Left ventricle myocardium inferior (tissue), 1 donor: ENCODE data around the gene MAPK1. TPM values are rescaled to one million over a fixed set of nuclear protein-coding genes. Genes with fewer than 3 reads are reported as not detected.
"Not testable (repeated sequence)": the region's sequence is repeated elsewhere in the genome, so short reads cannot be mapped to it uniquely, and the experiment has no call there.

Source experiments
- DNase-seq: peaks from one replicate; pipeline ENCODE4 v3.0.0-alpha.2; 2020
- H3K27ac ChIP-seq: fragments of 200-600 bp; replicated peaks from 2 replicates; pipeline ENCODE4 v1.8.0; 2021
- H3K27me3 ChIP-seq: fragments of 200-600 bp; 2 replicates; pipeline ENCODE4 v1.8.0; 2021; ENCODE audit warnings: low read depth
- H3K36me3 ChIP-seq: fragments of 200-600 bp; 2 replicates; pipeline ENCODE4 v1.8.0; 2021
- H3K4me1 ChIP-seq: fragments of 200-600 bp; 2 replicates; pipeline ENCODE4 v1.8.0; 2021
- H3K4me3 ChIP-seq: fragments of 200-600 bp; 2 replicates; pipeline ENCODE4 v1.8.0; 2021; ENCODE audit warnings: mild to moderate bottlenecking, moderate library complexity
- H3K9me3 ChIP-seq: fragments of 200-600 bp; replicated peaks from 2 replicates; pipeline ENCODE4 v1.8.0; 2021
- intact Hi-C: fragments of 100-400 bp; cut with micrococcal nuclease; formaldehyde crosslinking; loops from one replicate; pipeline ENCODE4 v1.11.0; 2022
- total RNA-seq: library from RNA; stranded (reverse); fragmentation: NEBNext Ultra II Directional; extraction: Animal tissue kit (Norgen Biotek cat#: 25700); gene quantifications from one replicate; pipeline ENCODE4 v1.2.1, GENCODE V29; 2021
- TF ChIP-seq, protein P1 (sequence below): fragments of 200-600 bp; IDR thresholded peaks from 2 replicates; pipeline ENCODE4 v1.8.0; 2021; ENCODE audit warnings: antibody characterized with exemption, mild to moderate bottlenecking, borderline replicate concordance
- donor health status: DM: no; HTN: yes; CAD: no; lungs with severe emphysema.

The MAPK1 gene
- total RNA-seq, 1 donor from 2014 or later: 91.7 TPM

DNA sequence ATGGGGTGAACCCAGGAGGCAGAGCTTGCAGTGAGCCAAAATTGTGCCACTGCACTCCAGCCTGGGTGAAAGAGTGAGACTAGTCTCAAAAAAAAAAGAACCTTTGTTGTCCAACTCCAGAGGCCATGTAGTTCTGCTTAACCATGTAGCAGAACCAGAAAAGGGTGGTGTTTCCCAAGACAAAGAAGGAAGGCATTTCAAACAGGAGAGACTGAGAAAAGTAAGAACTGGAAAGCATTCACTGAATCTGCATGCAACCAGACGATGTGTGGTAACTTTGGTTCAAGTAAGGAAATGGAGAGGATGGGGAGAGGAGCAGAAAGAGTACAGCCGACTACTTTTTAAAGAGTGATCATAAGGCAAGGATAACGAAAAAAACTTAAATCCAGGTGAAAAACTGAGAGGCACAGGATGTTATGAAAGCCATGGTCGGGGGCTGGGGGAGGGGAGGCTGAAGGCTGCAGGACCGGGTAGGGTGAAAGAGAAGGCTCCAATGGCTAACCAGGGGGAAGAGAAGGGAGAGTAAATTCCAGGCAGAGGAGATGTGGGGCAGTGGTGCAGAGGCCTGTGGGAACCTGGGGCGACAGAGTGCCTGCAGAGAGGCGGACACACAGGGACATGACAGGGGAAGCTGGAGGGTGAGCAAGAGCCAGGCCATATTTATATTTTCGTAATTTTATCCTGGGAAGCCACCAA, 48.8 kb downstream of the MAPK1 start:
- H3K4me1 ChIP-seq: peaks cover 74% of the 10 kb centered on the region
- DNase-seq: no peak
- no peaks in the 10 kb centered on the region for H3K36me3 ChIP-seq
- intact Hi-C loops: no loop called here
- no peaks in the 10 kb centered on the region for H3K9me3 ChIP-seq
- H3K27ac ChIP-seq: peak overlapping the region; percentile 25
- no peak overlapping the region for H3K4me3 ChIP-seq
- TF ChIP-seq, protein P1, sequence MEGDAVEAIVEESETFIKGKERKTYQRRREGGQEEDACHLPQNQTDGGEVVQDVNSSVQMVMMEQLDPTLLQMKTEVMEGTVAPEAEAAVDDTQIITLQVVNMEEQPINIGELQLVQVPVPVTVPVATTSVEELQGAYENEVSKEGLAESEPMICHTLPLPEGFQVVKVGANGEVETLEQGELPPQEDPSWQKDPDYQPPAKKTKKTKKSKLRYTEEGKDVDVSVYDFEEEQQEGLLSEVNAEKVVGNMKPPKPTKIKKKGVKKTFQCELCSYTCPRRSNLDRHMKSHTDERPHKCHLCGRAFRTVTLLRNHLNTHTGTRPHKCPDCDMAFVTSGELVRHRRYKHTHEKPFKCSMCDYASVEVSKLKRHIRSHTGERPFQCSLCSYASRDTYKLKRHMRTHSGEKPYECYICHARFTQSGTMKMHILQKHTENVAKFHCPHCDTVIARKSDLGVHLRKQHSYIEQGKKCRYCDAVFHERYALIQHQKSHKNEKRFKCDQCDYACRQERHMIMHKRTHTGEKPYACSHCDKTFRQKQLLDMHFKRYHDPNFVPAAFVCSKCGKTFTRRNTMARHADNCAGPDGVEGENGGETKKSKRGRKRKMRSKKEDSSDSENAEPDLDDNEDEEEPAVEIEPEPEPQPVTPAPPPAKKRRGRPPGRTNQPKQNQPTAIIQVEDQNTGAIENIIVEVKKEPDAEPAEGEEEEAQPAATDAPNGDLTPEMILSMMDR: no peak
- H3K27me3 ChIP-seq: no peaks in the 10 kb centered on the region

DNA sequence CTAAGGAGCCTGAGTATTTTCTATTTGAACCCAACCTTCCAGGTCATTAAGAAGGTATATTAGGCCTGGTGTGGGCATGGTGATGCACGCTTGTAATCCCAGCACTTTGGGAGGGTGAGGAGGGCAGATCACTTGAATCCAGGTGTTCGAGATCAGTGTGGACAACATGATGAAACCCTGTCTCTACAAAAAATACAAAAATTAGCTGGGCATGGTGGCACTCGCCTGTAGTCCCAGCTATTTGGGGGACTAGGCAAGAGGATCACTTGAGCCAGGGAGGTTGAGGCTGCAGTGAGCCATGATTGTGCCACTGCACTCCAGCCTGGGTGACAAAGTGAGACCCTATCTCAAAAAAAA, 50.0 kb downstream of the MAPK1 start:
- H3K9me3 ChIP-seq, DNase-seq, H3K27me3 ChIP-seq, H3K36me3 ChIP-seq, intact Hi-C loops: not testable (repeated sequence)
- peak overlapping the region; percentile 14 for H3K4me3 ChIP-seq
- peaks cover 71% of the 10 kb centered on the region for H3K4me1 ChIP-seq
- H3K27ac ChIP-seq: peak overlapping the region; percentile 75

DNA sequence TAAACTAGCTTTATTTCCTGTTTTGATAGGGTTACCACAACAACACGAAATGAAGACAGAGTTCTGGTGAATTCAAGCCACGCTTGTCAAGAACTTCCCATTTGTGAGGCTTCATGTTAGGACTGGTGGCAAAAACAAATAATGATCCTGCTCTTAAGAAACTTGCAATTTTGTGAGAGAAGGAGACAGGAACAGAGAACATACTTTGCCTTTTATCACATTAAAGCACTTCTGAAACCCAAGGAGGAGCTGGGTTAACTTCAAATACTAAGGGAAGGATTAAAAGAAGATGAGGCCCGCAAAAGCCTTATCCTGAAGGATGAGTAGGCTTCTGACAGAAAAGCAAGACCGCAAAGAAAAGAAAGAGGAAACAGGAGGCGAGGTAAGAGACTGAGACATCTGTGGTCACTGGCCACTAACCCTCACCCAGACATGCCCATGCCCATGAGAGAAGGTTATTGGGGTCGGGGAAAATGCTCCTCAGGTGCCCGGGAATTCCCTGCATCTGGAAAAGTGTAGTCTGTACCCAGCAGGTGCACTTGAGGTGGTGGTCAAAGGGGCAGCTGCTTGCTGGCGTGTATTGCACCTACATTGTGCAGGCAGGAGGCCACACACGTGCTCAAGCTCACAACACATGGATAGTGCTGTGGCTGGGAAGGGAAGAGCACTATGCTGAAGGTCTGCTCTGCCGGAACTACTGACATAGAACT, 50.5 kb downstream of the MAPK1 start:
- H3K4me1 ChIP-seq: peaks cover 66% of the 10 kb centered on the region
- intact Hi-C loops: no loop called here

DNA sequence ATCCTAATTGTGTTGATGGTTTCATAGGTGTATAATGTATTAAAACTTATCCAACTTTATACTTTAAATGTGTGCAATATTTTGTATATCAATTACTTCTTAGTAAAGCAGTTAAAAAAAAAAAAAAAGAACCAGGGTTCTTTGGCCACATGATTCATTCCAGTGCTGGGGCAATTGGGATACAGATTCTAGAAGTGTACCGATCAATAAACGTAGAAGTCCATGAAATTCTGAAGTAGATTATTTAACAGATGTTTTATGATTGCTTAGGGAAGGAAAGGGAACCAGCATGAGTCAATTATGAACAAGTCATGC, 51.0 kb downstream of the MAPK1 start:
- H3K27ac ChIP-seq: peak overlapping the region; percentile 75
- no peaks in the 10 kb centered on the region for H3K27me3 ChIP-seq
- no peaks in the 10 kb centered on the region for H3K36me3 ChIP-seq
- TF ChIP-seq, protein P1: no peak
- peaks cover 61% of the 10 kb centered on the region for H3K4me1 ChIP-seq
- DNase-seq: no peak
- intact Hi-C loops: no loop called here
- H3K4me3 ChIP-seq: no peak overlapping the region
- H3K9me3 ChIP-seq: no peaks in the 10 kb centered on the region

More for the DNA sequence above, 50.5 kb downstream of the MAPK1 start:
- DNase-seq: no peak
- peak overlapping the region; percentile 75 for H3K27ac ChIP-seq
- H3K27me3 ChIP-seq: no peaks in the 10 kb centered on the region
- peak overlapping the region; percentile 14 for H3K4me3 ChIP-seq
- no peaks in the 10 kb centered on the region for H3K9me3 ChIP-seq
- H3K36me3 ChIP-seq: no peaks in the 10 kb centered on the region
- TF ChIP-seq, protein P1: no peak

DNA sequence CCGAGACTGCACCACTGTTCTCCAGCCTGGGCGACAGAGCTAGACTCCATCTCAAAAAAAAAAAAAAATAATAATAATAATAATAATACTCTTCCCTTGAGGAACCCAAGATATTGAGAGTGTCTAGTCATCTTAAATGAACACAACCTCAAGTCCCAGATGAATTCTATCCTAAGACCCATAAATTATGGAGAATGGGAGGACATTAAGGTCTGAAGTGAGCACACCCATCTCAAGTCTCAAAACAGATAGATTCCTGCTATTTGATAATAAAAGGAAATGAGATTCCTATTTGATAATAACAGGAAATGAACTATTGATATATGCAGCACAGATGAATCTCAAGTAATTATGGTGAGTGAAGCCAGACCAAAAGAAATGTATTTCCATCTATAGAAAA, 51.5 kb downstream of the MAPK1 start:
- intact Hi-C loops: no loop called here
- no peak for DNase-seq
- Histone ChIP-seq H3K4me1 (peaks cover 60% of the 10 kb centered on the region), H3K4me3 (no peak overlapping the region), H3K36me3 (no peaks in the 10 kb centered on the region), H3K27ac (peak overlapping the region; percentile 75), H3K27me3 (no peaks in the 10 kb centered on the region), H3K9me3 (no peaks in the 10 kb centered on the region)
- TF ChIP-seq, protein P1: no peak

DNA sequence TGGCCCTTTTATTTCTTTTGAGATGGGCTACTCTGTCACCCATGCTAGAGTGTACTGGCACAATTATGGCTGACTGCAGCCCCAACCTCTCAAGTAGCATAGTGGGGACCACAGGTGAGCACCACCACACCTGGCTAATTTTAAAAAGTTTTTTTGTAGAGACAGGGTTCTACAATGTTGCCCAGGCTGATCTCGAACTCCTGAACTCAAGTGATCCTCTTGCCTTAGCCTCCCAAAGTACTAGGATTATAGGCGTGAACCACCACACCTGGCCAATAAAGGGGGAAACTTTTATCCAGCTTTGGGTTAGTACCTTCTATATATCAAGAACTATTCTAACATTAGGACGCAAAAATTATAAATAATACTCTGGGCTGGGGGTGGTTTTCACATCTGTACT, 52.1 kb downstream of the MAPK1 start:
- Histone ChIP-seq H3K27ac (peak overlapping the region; percentile 75), H3K27me3 (no peaks in the 10 kb centered on the region), H3K4me3 (no peak overlapping the region), H3K4me1 (peaks cover 59% of the 10 kb centered on the region), H3K9me3 (no peaks in the 10 kb centered on the region), H3K36me3 (no peaks in the 10 kb centered on the region)
- no peak for DNase-seq
- TF ChIP-seq, protein P1: no peak
- intact Hi-C loops: no loop called here
